K562 (cell line): ENCODE results near the gene AMZ2. TPM values are rescaled to one million over a fixed set of nuclear protein-coding genes. Genes with fewer than 3 reads are reported as not detected.

Experiments used
- ATAC-seq: fragments of 200-7000 bp; cut with Tn5 transposase; 3 replicates; pipeline ENCODE4 v1.9.1; 2020; ENCODE audit warnings: moderate library complexity
- BruUV-seq: library from RNA; stranded (reverse); fragments of 400-500 nt; replicated peaks from 2 replicates; lab custom pipeline; 2021; lab: Mats Ljungman, UMichigan
- CTCF ChIA-PET: fragments of 300-600 bp; formaldehyde crosslinking; extraction: SDS; loops from one replicate; lab custom pipeline; 2021; ENCODE audit warnings: low intra/inter-chr PET ratio; lab: Yijun Ruan, JAX
- POLR2A ChIA-PET: fragments of 300-600, 350-650 bp; sonication (Branson Sonifier 250); formaldehyde crosslinking; extraction: SDS; loops from one replicate; lab custom pipeline; 2021; ENCODE audit warnings: antibody characterized with exemption, inconsistent platforms; lab: Yijun Ruan, JAX
- DNase-seq, 4 experiments: peaks; one replicate each; pipeline versions ENCODE4 v3.0.0 to v3.0.0-alpha.2; 2011 to 2018; ENCODE audit warnings: low spot score in 3 of 4, mixed read lengths in 3 of 4; ENCODE audit errors: extremely low read depth in 1 of 4
- FAIRE-seq: peaks from 2 replicates; lab custom pipeline; 2011; peaks lifted over from hg19 to GRCh38; lab: Jason Lieb, UNC
- H2AFZ ChIP-seq: 2 replicates; pipeline ENCODE4 v1.6.0; 2011; ENCODE audit warnings: low read depth, low read length, control low read depth, inconsistent platforms
- H3K27ac ChIP-seq: fragments of 200-600 bp; 3 replicates; pipeline ENCODE4 v1.8.0; 2011; ENCODE audit warnings: low read depth, mild to moderate bottlenecking, control low read depth, inconsistent platforms, low read length, moderate library complexity, mixed read lengths; ENCODE audit errors: extremely low read depth
- H3K27me3 ChIP-seq, 2 experiments: fragments of 300-600 bp in 1 of 2; 2 replicates in 1 of 2; 3 replicates in 1 of 2; pipeline versions ENCODE4 v1.6.0 to v1.8.0; 2011; ENCODE audit warnings: inconsistent platforms in 2 of 2, low read length in 2 of 2, mild to moderate bottlenecking in 1 of 2, mixed read lengths in 1 of 2, moderate library complexity in 1 of 2; ENCODE audit not compliant: control insufficient read depth in 2 of 2, insufficient read depth in 2 of 2
- H3K36me3 ChIP-seq: fragments of 300-600 bp; 3 replicates; pipeline ENCODE4 v1.8.0; 2011; ENCODE audit warnings: mild to moderate bottlenecking, low read length, inconsistent platforms; ENCODE audit not compliant: control insufficient read depth, insufficient read depth
- H3K4me1 ChIP-seq, 2 experiments: fragments of 200-600 bp in 1 of 2; replicated peaks in 1 of 2; 2 replicates in 1 of 2; 3 replicates in 1 of 2; pipeline versions ENCODE4 v1.5.1 to v1.8.0; 2011; ENCODE audit warnings: inconsistent platforms in 2 of 2, low read length in 2 of 2, mild to moderate bottlenecking in 1 of 2, mixed read lengths in 1 of 2, moderate library complexity in 1 of 2; ENCODE audit not compliant: control insufficient read depth in 2 of 2, insufficient read depth in 2 of 2
- H3K4me2 ChIP-seq: 2 replicates; pipeline ENCODE4 v1.6.1; 2011; ENCODE audit warnings: low read length, control low read depth, inconsistent platforms, mixed read lengths; ENCODE audit not compliant: insufficient read depth
- H3K4me3 ChIP-seq: fragments of 200-600 bp; sonication (generic), shearing (Covaris generic); 2 replicates; pipeline ENCODE4 v1.5.1; 2016; ENCODE audit warnings: control low read depth, inconsistent platforms
- H3K79me2 ChIP-seq: fragments of 200-600 bp; 3 replicates; pipeline ENCODE4 v1.8.0; 2011; ENCODE audit warnings: low read length, inconsistent platforms; ENCODE audit not compliant: control insufficient read depth, insufficient read depth
- H3K9ac ChIP-seq, 2 experiments: 2 replicates each; pipeline versions ENCODE4 v1.6.0 to v1.6.1; 2011; ENCODE audit warnings: low read depth in 2 of 2, low read length in 2 of 2, control low read depth in 1 of 2, inconsistent platforms in 1 of 2, mild to moderate bottlenecking in 1 of 2, mixed read lengths in 1 of 2; ENCODE audit not compliant: insufficient read depth in 1 of 2
- H3K9me1 ChIP-seq: one replicate; pipeline ENCODE4 v1.6.0; 2011; ENCODE audit warnings: inconsistent platforms, mild to moderate bottlenecking, low read length, moderate library complexity; ENCODE audit not compliant: control insufficient read depth, insufficient read depth
- H3K9me3 ChIP-seq: replicated peaks from 2 replicates; pipeline ENCODE4 v1.5.1; 2011; ENCODE audit warnings: low read depth, low read length, inconsistent platforms; ENCODE audit not compliant: control insufficient read depth, insufficient read depth
- H4K20me1 ChIP-seq: replicated peaks from 2 replicates; pipeline ENCODE4 v1.6.1; 2011; ENCODE audit warnings: low read length, inconsistent platforms, mixed read lengths; ENCODE audit not compliant: control insufficient read depth, insufficient read depth
- HLTF ChIP-seq: fragments of 450-650 bp; IDR thresholded peaks from 2 replicates; pipeline ENCODE4 v1.6.1; 2016
- PKNOX1 ChIP-seq: fragments of 450-650 bp; IDR thresholded peaks from 2 replicates; pipeline ENCODE4 v1.6.1; 2016
- SMARCE1 ChIP-seq: fragments of 450-650 bp; IDR thresholded peaks from 2 replicates; pipeline ENCODE4 v1.7.1; 2016; ENCODE audit warnings: mild to moderate bottlenecking
- SMC3 ChIP-seq: conservative IDR thresholded peaks from 2 replicates; pipeline ENCODE4 v1.6.1; 2011; ENCODE audit warnings: low read depth, low read length, improper control_type of control experiment; ENCODE audit not compliant: insufficient read depth
- SREBF1 ChIP-seq: fragments of 150-350 bp; IDR thresholded peaks from 2 replicates; pipeline ENCODE4 v1.6.1; 2014; ENCODE audit warnings: antibody characterized with exemption, low read depth, low read length, borderline replicate concordance
- ZNF76 ChIP-seq: fragments of 250-450 bp; sonication (Bioruptor Pico); IDR thresholded peaks from 2 replicates; pipeline ENCODE4 v1.4.0; 2020; ENCODE audit warnings: mild to moderate bottlenecking, moderate library complexity, borderline replicate concordance
- WGBS: fragments of 100-300 bp; shearing (Covaris generic); methylation state at CpG from one replicate; pipeline ENCODE4 v1.1.6; 2016; ENCODE audit warnings: low coverage, mixed read lengths; ENCODE audit not compliant: insufficient coverage; ENCODE audit errors: missing lambda C conversion rate; 5-methylcytosine and 5-hydroxymethylcytosine counted together
- in situ Hi-C: fragments of 300-500 bp; cut with MboI; formaldehyde crosslinking; loops from 4 replicates; pipeline ENCODE4 v1.15.0; 2018; ENCODE audit warnings: inconsistent platforms, mixed read lengths
- intact Hi-C: fragments of 100-400 bp; cut with micrococcal nuclease; formaldehyde crosslinking; loops from 2 replicates; pipeline ENCODE4 v1.14.2; 2022
- polyA plus RNA-seq, 8 experiments: library from polyadenylated mRNA; depleted of rRNA in 4 of 8; stranded (reverse) in 5 of 8; unstranded in 3 of 8; fragments of >200 nt; fragmentation: Nextera tagmentation in 2 of 8; fragmentation: Illumina TruSeq in 1 of 8; extraction: Ambion mirVana in 2 of 8; extraction: Trizol in 1 of 8; gene quantifications; 2 replicates each; pipeline versions ENCODE4 v1.2.1 to v1.2.3, GENCODE V29; 2011 to 2014; ENCODE audit warnings: inconsistent platforms in 1 of 8, missing spikeins in 1 of 8
- total RNA-seq, 7 experiments: library from RNA; depleted of rRNA in 6 of 7; stranded (reverse); fragments of >200 nt in 6 of 7; fragmentation: Illumina TruSeq in 2 of 7; extraction: Trizol in 2 of 7; gene quantifications; 2 replicates each; pipeline versions ENCODE4 v1.2.1 to v1.2.3, GENCODE V29; 2011 to 2021; ENCODE audit warnings: low replicate concordance in 1 of 7
- TF ChIP-seq, protein P1 (sequence below): sonication (generic); formaldehyde crosslinking; IDR thresholded peaks from 2 replicates; pipeline ENCODE4 v1.8.0; 2022; ENCODE audit warnings: missing genetic modification reagents, mild to moderate bottlenecking, moderate library complexity, borderline replicate concordance

The AMZ2 gene
- total and polyA plus RNA-seq, 9 of the 15 experiments (the other 6 are each of a cell fraction or from before 2014, with no cell fraction given): 22.6 to 92.2 (median 52.6) TPM

- intact Hi-C loops: no loop called here
- Histone ChIP-seq H2AFZ (peak overlapping the region; percentile 92), H3K27me3 (peaks cover 6 to 12% of the 10 kb centered on the region in 2 experiments; a peak in 4 of 5 replicates), H3K4me2 (peak overlapping the region; percentile 93), H3K79me2 (no peaks in the 10 kb centered on the region), H3K4me3 (peak overlapping the region; percentile 74), H3K9ac (peak overlapping the region; percentile 85 to 96), H3K27ac (peak overlapping the region; percentile 91), H3K36me3 (no peaks in the 10 kb centered on the region), H3K9me3 (no peaks in the 10 kb centered on the region), H4K20me1 (no peaks in the 10 kb centered on the region), H3K9me1 (no peaks in the 10 kb centered on the region), H3K4me1 (peaks cover 8 to 22% of the 10 kb centered on the region in 2 experiments)
- ChIA-PET POLR2A (interaction anchor here (0.7 to 1.6 kb wide), 8 partner anchors 9 to 286 kb away, joined by 3 to 7 read pairs (median 4); no protein-coding TSS in a partner anchor), CTCF (no interaction called here)
- DNase-seq (peak; percentile 74 to 78 (median 77)), ATAC-seq (peak; percentile 87), FAIRE-seq (peak; percentile 77)
- in situ Hi-C loops: no loop called here
- 2% methylated on average over 59 of the region's 76 CpGs for WGBS
- no TSS peak for BruUV-seq
- TF ChIP-seq, protein P1, sequence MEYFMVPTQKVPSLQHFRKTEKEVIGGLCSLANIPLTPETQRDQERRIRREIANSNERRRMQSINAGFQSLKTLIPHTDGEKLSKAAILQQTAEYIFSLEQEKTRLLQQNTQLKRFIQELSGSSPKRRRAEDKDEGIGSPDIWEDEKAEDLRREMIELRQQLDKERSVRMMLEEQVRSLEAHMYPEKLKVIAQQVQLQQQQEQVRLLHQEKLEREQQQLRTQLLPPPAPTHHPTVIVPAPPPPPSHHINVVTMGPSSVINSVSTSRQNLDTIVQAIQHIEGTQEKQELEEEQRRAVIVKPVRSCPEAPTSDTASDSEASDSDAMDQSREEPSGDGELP (CRISPR knock-in tag): no peak; the same call in 1 of the 2 replicates
- TF ChIP-seq SMARCE1: 0 out of 2 replicates have a peak, but pooled peaks have one; percentile 22
- TF ChIP-seq ZNF76 (CRISPR knock-in tag): no peak
- TF ChIP-seq PKNOX1: no peak
- no peak for TF ChIP-seq SMC3
- no peak for TF ChIP-seq HLTF
- TF ChIP-seq SREBF1: no peak
Measured at GRCh38 chr17:68291836-68292688, 44.2 kb downstream of the AMZ2 start.
